Measurements from ENCODE around the gene KIF16B.

DNA sequence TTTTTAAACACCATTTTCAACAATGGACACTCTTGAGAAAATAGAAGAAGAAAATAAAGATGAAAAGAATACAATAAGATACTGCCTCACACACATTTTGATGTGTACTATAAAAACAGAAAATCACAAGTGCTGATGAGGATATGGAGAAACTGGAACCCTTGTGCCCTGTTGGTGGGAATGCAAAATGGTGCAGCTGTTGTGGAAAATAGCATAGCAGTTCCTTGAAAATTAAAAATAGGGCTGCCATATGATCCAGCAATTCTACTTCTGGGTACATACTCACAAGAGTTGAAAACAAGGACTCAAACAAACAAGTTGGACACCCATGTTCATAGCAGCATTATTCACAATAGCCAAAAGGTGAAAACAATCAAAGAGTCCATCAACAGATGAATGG is 173.0 kb downstream of the KIF16B start:
- no peak for TF ChIP-seq EZH2 (IDR thresholded peaks at IDR 0.05; ENCODE audit: borderline replicate concordance, low read depth, low read length, severe bottlenecking)
- TF ChIP-seq, protein P1, sequence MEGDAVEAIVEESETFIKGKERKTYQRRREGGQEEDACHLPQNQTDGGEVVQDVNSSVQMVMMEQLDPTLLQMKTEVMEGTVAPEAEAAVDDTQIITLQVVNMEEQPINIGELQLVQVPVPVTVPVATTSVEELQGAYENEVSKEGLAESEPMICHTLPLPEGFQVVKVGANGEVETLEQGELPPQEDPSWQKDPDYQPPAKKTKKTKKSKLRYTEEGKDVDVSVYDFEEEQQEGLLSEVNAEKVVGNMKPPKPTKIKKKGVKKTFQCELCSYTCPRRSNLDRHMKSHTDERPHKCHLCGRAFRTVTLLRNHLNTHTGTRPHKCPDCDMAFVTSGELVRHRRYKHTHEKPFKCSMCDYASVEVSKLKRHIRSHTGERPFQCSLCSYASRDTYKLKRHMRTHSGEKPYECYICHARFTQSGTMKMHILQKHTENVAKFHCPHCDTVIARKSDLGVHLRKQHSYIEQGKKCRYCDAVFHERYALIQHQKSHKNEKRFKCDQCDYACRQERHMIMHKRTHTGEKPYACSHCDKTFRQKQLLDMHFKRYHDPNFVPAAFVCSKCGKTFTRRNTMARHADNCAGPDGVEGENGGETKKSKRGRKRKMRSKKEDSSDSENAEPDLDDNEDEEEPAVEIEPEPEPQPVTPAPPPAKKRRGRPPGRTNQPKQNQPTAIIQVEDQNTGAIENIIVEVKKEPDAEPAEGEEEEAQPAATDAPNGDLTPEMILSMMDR (IDR thresholded peaks at IDR 0.05; ENCODE audit: extremely low read depth in 1 of 2, insufficient read depth in 1 of 2, low read depth in 1 of 2, low read length in 2 of 2): no peak
- TF ChIP-seq, protein P2, sequence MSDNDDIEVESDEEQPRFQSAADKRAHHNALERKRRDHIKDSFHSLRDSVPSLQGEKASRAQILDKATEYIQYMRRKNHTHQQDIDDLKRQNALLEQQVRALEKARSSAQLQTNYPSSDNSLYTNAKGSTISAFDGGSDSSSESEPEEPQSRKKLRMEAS (IDR thresholded peaks at IDR 0.05; ENCODE audit: insufficient read depth, insufficient read length): no peak
- no peak for TF ChIP-seq POLR2A (IDR thresholded peaks at IDR 0.05; ENCODE audit: low read depth, low read length)
- TF ChIP-seq MYC (IDR thresholded peaks at IDR 0.05; ENCODE audit: low read depth, low read length): no peak
